HG02973 (cell line): ENCODE measurements around the gene PTPRK.
"Not testable (repeated sequence)": the region's sequence is repeated elsewhere in the genome, so short reads cannot be mapped to it uniquely, and the experiment has no call there.

ENCODE experiments used
- ATAC-seq: cut with Tn5 transposase; IDR thresholded peaks from one replicate; pipeline ENCODE4 v1.9.1; 2021; ENCODE audit warnings: moderate library complexity; ENCODE audit not compliant: unreplicated experiment

PTPRK gene

GRCh38 chr6:128446497-128446896 is 73.9 kb downstream of the PTPRK start:
- no peak for ATAC-seq

- no peak for ATAC-seq
Measured at GRCh38 chr6:128443553-128443952, 76.8 kb downstream of the PTPRK start.

GRCh38 chr6:128439627-128440026 is 80.8 kb downstream of the PTPRK start:
- ATAC-seq, result no peak

GRCh38 chr6:128438393-128438792 is 82.0 kb downstream of the PTPRK start:
- ATAC-seq, result no peak

- no peak for ATAC-seq
Measured at GRCh38 chr6:128437685-128438084, 82.7 kb downstream of the PTPRK start.

GRCh38 chr6:128434752-128435151 is 85.6 kb downstream of the PTPRK start:
- ATAC-seq, result not testable (repeated sequence)

GRCh38 chr6:128432394-128432793 is 88.0 kb downstream of the PTPRK start:
- no peak for ATAC-seq

- ATAC-seq, result no peak
Measured at GRCh38 chr6:128427139-128427538, 93.3 kb downstream of the PTPRK start.

- no peak for ATAC-seq
Measured at GRCh38 chr6:128425856-128426255, 94.5 kb downstream of the PTPRK start.

GRCh38 chr6:128422871-128423270 is 97.5 kb downstream of the PTPRK start:
- no peak for ATAC-seq

- no peak for ATAC-seq
Measured at GRCh38 chr6:128422200-128422599, 98.2 kb downstream of the PTPRK start.

GRCh38 chr6:128421788-128422187 is 98.6 kb downstream of the PTPRK start:
- no peak for ATAC-seq

- no peak for ATAC-seq
Measured at GRCh38 chr6:128417698-128418097, 102.7 kb downstream of the PTPRK start.

GRCh38 chr6:128415387-128415786 is 105.0 kb downstream of the PTPRK start:
- no peak for ATAC-seq

- ATAC-seq, result no peak
Measured at GRCh38 chr6:128414943-128415342, 105.5 kb downstream of the PTPRK start.

- no peak for ATAC-seq
Measured at GRCh38 chr6:128413291-128413690, 107.1 kb downstream of the PTPRK start.

GRCh38 chr6:128412680-128413079 is 107.7 kb downstream of the PTPRK start:
- ATAC-seq, result no peak

GRCh38 chr6:128410584-128410983 is 109.8 kb downstream of the PTPRK start:
- ATAC-seq, result no peak

- ATAC-seq, result no peak
Measured at GRCh38 chr6:128409003-128409402, 111.4 kb downstream of the PTPRK start.

- ATAC-seq, result no peak
Measured at GRCh38 chr6:128406453-128406852, 113.9 kb downstream of the PTPRK start.

- ATAC-seq, result no peak
Measured at GRCh38 chr6:128403618-128404444, 116.6 kb downstream of the PTPRK start.

- ATAC-seq, result no peak
Measured at GRCh38 chr6:128400875-128401274, 119.5 kb downstream of the PTPRK start.

GRCh38 chr6:128397996-128398395 is 122.4 kb downstream of the PTPRK start:
- ATAC-seq, result no peak
